MM.1S (cell line): ENCODE measurements around the gene STAB1.

Source experiments
- DNase-seq: peaks from one replicate; pipeline ENCODE4 v3.0.0-alpha.2; 2015
- H2AFZ ChIP-seq: fragments of 300-600 bp; sonication (generic); 2 replicates; pipeline ENCODE4 v1.6.0; 2016; ENCODE audit warnings: antibody characterized with exemption, low read length
- H3F3A ChIP-seq: fragments of 300-600 bp; sonication (generic); 2 replicates; pipeline ENCODE4 v1.6.1; 2016; ENCODE audit warnings: mild to moderate bottlenecking, antibody characterized with exemption, low read length, moderate library complexity, mixed read lengths; ENCODE audit not compliant: insufficient read depth
- H3K27ac ChIP-seq: fragments of 300-600 bp; sonication (generic); 2 replicates; pipeline ENCODE4 v1.5.1; 2016; ENCODE audit warnings: mild to moderate bottlenecking, low read length
- H3K27me3 ChIP-seq: fragments of 300-600 bp; sonication (generic); replicated peaks from 2 replicates; pipeline ENCODE4 v1.6.0; 2016; ENCODE audit warnings: low read length; ENCODE audit not compliant: insufficient read depth
- H3K36me3 ChIP-seq: fragments of 300-600 bp; sonication (generic); replicated peaks from 2 replicates; pipeline ENCODE4 v1.6.1; 2016; ENCODE audit warnings: mild to moderate bottlenecking, low read length, mixed read lengths; ENCODE audit not compliant: insufficient read depth
- H3K4me1 ChIP-seq: fragments of 300-600 bp; sonication (generic); 2 replicates; pipeline ENCODE4 v1.6.1; 2016; ENCODE audit warnings: low read length, mixed read lengths
- H3K4me2 ChIP-seq: fragments of 300-600 bp; sonication (generic); 2 replicates; pipeline ENCODE4 v1.6.0; 2016; ENCODE audit warnings: low read depth, low read length
- H3K4me3 ChIP-seq: fragments of 300-600 bp; sonication (generic); 2 replicates; pipeline ENCODE4 v1.5.1; 2016; ENCODE audit warnings: low read length, mixed read lengths
- H3K79me2 ChIP-seq: fragments of 300-600 bp; sonication (generic); 2 replicates; pipeline ENCODE4 v1.6.1; 2016; ENCODE audit warnings: mixed run types, low read length, mixed read lengths
- H3K9ac ChIP-seq: fragments of 300-600 bp; sonication (generic); 2 replicates; pipeline ENCODE4 v1.6.1; 2016; ENCODE audit warnings: low read length, mixed read lengths
- H3K9me2 ChIP-seq: fragments of 300-600 bp; sonication (generic); replicated peaks from 2 replicates; pipeline ENCODE4 v1.6.1; 2016; ENCODE audit warnings: mild to moderate bottlenecking, low read length, mixed read lengths; ENCODE audit not compliant: insufficient read depth
- H3K9me3 ChIP-seq: fragments of 300-600 bp; sonication (generic); replicated peaks from 2 replicates; pipeline ENCODE4 v1.6.1; 2016; ENCODE audit warnings: mild to moderate bottlenecking, low read length, mixed read lengths; ENCODE audit not compliant: insufficient read depth
- H4K20me1 ChIP-seq: fragments of 300-600 bp; sonication (generic); 2 replicates; pipeline ENCODE4 v1.6.1; 2016; ENCODE audit warnings: mild to moderate bottlenecking, low read length, moderate library complexity, mixed read lengths; ENCODE audit not compliant: insufficient read depth
- EZH2 ChIP-seq: fragments of 300-600 bp; sonication (generic); optimal IDR thresholded peaks from 2 replicates; pipeline ENCODE3; 2017; ENCODE audit warnings: low read depth, mild to moderate bottlenecking, antibody characterized with exemption, low read length, mixed read lengths
- EZH2phosphoT487 ChIP-seq: fragments of 300-600 bp; sonication (generic); IDR thresholded peaks from 2 replicates; pipeline ENCODE4 v1.6.1; 2018; ENCODE audit warnings: antibody characterized with exemption, low read length
- TF ChIP-seq, protein P1 (sequence below): fragments of 300-600 bp; sonication (generic); IDR thresholded peaks from 2 replicates; pipeline ENCODE4 v1.5.1; 2016; ENCODE audit warnings: antibody characterized with exemption, low read length, mixed read lengths

The STAB1 gene

DNA sequence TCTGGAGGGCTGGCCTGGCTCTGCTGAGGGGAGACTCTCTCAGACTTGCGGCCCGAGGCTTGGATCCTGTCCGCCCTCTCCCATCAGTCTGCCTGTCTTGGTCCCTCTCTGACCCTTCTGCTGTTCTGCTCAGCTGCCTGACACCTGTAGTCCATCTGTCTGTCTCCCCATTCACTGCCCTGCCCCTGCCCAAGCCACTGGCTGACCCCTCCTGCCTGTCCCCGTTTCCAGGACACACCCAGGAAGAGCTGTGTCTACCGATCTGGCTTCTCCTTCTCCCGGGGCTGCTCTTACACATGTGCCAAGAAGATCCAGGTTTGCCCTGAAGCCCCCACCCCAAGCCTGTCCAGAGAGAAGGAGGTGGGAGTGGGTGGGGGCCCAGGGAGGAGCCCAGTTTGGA, 20.1 kb downstream of the STAB1 start:
- Histone ChIP-seq H3F3A (no peaks in the 10 kb centered on the region), H3K27ac (no peak overlapping the region), H3K9ac (no peak overlapping the region), H3K9me2 (no peaks in the 10 kb centered on the region), H4K20me1 (no peaks in the 10 kb centered on the region), H3K4me1 (no peaks in the 10 kb centered on the region), H2AFZ (no peak overlapping the region), H3K4me3 (no peak overlapping the region), H3K79me2 (no peaks in the 10 kb centered on the region), H3K36me3 (no peaks in the 10 kb centered on the region), H3K9me3 (no peaks in the 10 kb centered on the region), H3K4me2 (no peak overlapping the region), H3K27me3 (peaks cover 39% of the 10 kb centered on the region)
- DNase-seq, result no peak
- TF ChIP-seq, protein P1, sequence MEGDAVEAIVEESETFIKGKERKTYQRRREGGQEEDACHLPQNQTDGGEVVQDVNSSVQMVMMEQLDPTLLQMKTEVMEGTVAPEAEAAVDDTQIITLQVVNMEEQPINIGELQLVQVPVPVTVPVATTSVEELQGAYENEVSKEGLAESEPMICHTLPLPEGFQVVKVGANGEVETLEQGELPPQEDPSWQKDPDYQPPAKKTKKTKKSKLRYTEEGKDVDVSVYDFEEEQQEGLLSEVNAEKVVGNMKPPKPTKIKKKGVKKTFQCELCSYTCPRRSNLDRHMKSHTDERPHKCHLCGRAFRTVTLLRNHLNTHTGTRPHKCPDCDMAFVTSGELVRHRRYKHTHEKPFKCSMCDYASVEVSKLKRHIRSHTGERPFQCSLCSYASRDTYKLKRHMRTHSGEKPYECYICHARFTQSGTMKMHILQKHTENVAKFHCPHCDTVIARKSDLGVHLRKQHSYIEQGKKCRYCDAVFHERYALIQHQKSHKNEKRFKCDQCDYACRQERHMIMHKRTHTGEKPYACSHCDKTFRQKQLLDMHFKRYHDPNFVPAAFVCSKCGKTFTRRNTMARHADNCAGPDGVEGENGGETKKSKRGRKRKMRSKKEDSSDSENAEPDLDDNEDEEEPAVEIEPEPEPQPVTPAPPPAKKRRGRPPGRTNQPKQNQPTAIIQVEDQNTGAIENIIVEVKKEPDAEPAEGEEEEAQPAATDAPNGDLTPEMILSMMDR, result no peak
- no peak for TF ChIP-seq EZH2

DNA sequence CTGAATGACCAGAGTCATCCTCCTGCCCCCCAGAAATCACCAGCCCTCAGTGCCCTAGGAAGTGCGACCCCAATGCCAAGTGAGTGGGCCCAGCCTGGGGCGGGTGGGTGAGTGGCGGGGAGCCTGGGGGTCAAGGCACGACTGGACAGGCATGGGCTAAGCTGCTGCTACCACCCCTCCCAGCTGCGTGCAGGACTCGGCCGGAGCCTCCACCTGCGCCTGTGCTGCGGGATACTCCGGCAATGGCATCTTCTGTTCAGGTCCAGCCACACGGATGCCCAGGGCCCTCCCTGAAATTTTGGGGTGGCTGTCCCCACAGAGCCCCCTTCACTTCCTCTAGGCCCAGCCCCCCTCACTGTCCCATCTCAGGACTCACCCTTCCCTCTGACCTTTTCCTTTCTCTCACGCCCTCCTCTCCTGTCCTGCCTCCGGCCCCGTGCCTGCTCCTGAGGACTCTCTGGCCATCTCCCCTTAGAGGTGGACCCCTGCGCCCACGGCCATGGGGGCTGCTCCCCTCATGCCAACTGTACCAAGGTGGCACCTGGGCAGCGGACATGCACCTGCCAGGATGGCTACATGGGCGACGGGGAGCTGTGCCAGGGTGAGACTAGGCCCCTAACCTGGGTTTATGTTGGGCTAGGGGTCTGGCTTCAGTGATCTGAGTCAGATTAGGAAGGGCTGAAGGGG, 21.5 kb downstream of the STAB1 start:
- H3K36me3 ChIP-seq, result no peaks in the 10 kb centered on the region
- H3K4me2 ChIP-seq, result no peak overlapping the region
- no peak for DNase-seq
- no peak overlapping the region for H2AFZ ChIP-seq
- TF ChIP-seq EZH2phosphoT487 (no peak), EZH2 (no peak)
- TF ChIP-seq, protein P1, result no peak
- no peak overlapping the region for H3K4me3 ChIP-seq
- no peak overlapping the region for H3K27ac ChIP-seq
- no peaks in the 10 kb centered on the region for H3K9me3 ChIP-seq
- no peaks in the 10 kb centered on the region for H4K20me1 ChIP-seq
- H3K9me2 ChIP-seq, result no peaks in the 10 kb centered on the region
- no peaks in the 10 kb centered on the region for H3F3A ChIP-seq
- H3K79me2 ChIP-seq, result no peaks in the 10 kb centered on the region
- H3K4me1 ChIP-seq, result no peaks in the 10 kb centered on the region
- no peak overlapping the region for H3K9ac ChIP-seq
- peaks cover 39% of the 10 kb centered on the region for H3K27me3 ChIP-seq

DNA sequence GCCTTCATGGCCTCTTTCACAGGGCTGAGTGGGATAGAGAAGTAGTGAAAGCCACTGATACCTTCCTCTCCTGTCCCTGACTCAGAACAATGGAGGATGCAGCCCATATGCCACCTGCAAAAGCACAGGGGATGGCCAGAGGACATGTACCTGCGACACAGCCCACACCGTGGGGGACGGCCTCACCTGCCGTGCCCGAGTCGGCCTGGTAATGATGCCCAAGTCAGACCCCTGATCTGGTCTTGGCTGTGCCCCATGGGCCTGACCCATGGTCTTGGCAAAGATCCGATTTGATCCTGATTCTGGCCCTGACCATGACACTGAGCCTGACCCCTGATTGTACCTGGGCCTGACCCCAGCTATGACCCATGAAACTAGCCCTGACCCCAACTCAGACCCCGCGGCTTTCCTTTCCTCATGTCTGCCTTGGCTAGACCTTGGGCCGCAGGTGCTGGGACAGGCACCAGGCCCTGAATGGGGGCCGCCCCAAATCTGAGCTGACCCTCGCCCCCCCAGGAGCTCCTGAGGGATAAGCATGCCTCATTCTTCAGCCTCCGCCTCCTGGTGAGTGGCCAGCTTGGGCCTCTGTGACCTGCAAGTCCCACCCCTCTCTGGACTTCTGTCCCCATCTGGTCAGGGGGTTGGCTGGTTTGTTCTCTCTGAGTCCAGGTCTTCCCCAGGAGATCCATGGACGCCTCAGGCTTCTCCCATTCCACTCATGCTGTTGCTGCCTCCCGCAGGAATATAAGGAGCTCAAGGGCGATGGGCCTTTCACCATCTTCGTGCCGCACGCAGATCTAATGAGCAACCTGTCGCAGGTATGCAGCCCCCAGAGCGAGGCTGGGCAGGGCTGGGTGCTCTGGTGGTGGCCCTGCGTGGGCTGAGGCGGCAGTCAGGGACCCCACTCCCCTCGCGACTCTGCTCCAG, 22.9 kb downstream of the STAB1 start:
- peaks cover 32% of the 10 kb centered on the region for H3K27me3 ChIP-seq
- H3K79me2 ChIP-seq, result no peaks in the 10 kb centered on the region
- no peaks in the 10 kb centered on the region for H4K20me1 ChIP-seq
- no peak overlapping the region for H3K9ac ChIP-seq
- no peaks in the 10 kb centered on the region for H3K9me3 ChIP-seq
- DNase-seq, result no peak
- no peak overlapping the region for H3K27ac ChIP-seq
- H3K4me1 ChIP-seq, result no peaks in the 10 kb centered on the region
- H3K4me2 ChIP-seq, result no peak overlapping the region
- no peak overlapping the region for H3K4me3 ChIP-seq
- TF ChIP-seq EZH2phosphoT487 (no peak), EZH2 (no peak)
- TF ChIP-seq, protein P1, result no peak
- H3F3A ChIP-seq, result no peaks in the 10 kb centered on the region
- H3K36me3 ChIP-seq, result no peaks in the 10 kb centered on the region
- no peaks in the 10 kb centered on the region for H3K9me2 ChIP-seq
- H2AFZ ChIP-seq, result no peak overlapping the region
